Keratinocyte (primary cell): ENCODE results near the gene WNK4. TPM values are rescaled to one million over a fixed set of nuclear protein-coding genes. Genes with fewer than 3 reads are reported as not detected.

Experiments
- DNase-seq: peaks from one replicate; pipeline ENCODE4 v3.0.0-alpha.2; 2011; ENCODE audit warnings: low read depth, missing footprints, low spot score
- FAIRE-seq: peaks from 2 replicates; lab custom pipeline; 2011; peaks lifted over from hg19 to GRCh38; lab: Jason Lieb, UNC
- H2AFZ ChIP-seq: 2 replicates; pipeline ENCODE4 v1.6.0; 2012; ENCODE audit warnings: low read length, control low read depth, inconsistent platforms; ENCODE audit not compliant: control insufficient read depth
- H3K27ac ChIP-seq: 2 replicates; pipeline ENCODE4 v1.5.1; 2011; ENCODE audit warnings: low read length; ENCODE audit not compliant: control insufficient read depth, insufficient read depth
- H3K27me3 ChIP-seq: 3 replicates; pipeline ENCODE4 v1.6.0; 2011; ENCODE audit warnings: low read length; ENCODE audit not compliant: control insufficient read depth, insufficient read depth; ENCODE audit errors: extremely low read depth
- H3K36me3 ChIP-seq, 2 experiments: 2 replicates in 1 of 2; 3 replicates in 1 of 2; pipeline ENCODE4 v1.5.1; 2011; ENCODE audit warnings: low read length in 2 of 2, mild to moderate bottlenecking in 1 of 2; ENCODE audit not compliant: control insufficient read depth in 2 of 2, insufficient read depth in 2 of 2; ENCODE audit errors: extremely low read depth in 1 of 2
- H3K4me1 ChIP-seq: 3 replicates; pipeline ENCODE4 v1.5.1; 2011; ENCODE audit warnings: low read length; ENCODE audit not compliant: control insufficient read depth, insufficient read depth; ENCODE audit errors: extremely low read depth
- H3K4me2 ChIP-seq: 3 replicates; pipeline ENCODE4 v1.6.0; 2011; ENCODE audit warnings: low read depth, low read length; ENCODE audit not compliant: control insufficient read depth, insufficient read depth; ENCODE audit errors: extremely low read depth
- H3K4me3 ChIP-seq, 3 experiments: fragments of 200-600 bp in 1 of 3; sonication (generic) in 1 of 3; 2 replicates in 2 of 3; 3 replicates in 1 of 3; pipeline ENCODE4 v1.5.1; 2011 to 2016; ENCODE audit warnings: low read length in 3 of 3, mild to moderate bottlenecking in 3 of 3, control low read depth in 2 of 3, inconsistent platforms in 1 of 3, low read depth in 1 of 3, mixed read lengths in 1 of 3, mixed run types in 1 of 3, moderate library complexity in 1 of 3; ENCODE audit not compliant: control insufficient read depth in 2 of 3, insufficient read depth in 2 of 3; ENCODE audit errors: extremely low read depth in 1 of 3
- H3K79me2 ChIP-seq: 2 replicates; pipeline ENCODE4 v1.6.0; 2012; ENCODE audit warnings: low read length; ENCODE audit not compliant: control insufficient read depth, insufficient read depth
- H3K9ac ChIP-seq: 3 replicates; pipeline ENCODE4 v1.6.0; 2011; ENCODE audit warnings: low read length; ENCODE audit not compliant: control insufficient read depth, insufficient read depth; ENCODE audit errors: extremely low read depth
- H3K9me1 ChIP-seq: 3 replicates; pipeline ENCODE4 v1.6.0; 2011; ENCODE audit warnings: low read length; ENCODE audit not compliant: control insufficient read depth, insufficient read depth; ENCODE audit errors: extremely low read depth
- H3K9me3 ChIP-seq: 2 replicates; pipeline ENCODE4 v1.5.1; 2012; ENCODE audit warnings: low read depth, low read length; ENCODE audit not compliant: control insufficient read depth
- H4K20me1 ChIP-seq: 3 replicates; pipeline ENCODE4 v1.6.0; 2011; ENCODE audit warnings: low read length; ENCODE audit not compliant: control insufficient read depth, insufficient read depth; ENCODE audit errors: extremely low read depth
- CTCF ChIP-seq, 3 experiments: IDR thresholded peaks in 1 of 3; conservative IDR thresholded peaks in 1 of 3; optimal IDR thresholded peaks in 1 of 3; 2 replicates in 2 of 3; 3 replicates in 1 of 3; pipeline versions ENCODE3 to v1.5.1; 2011; ENCODE audit warnings: low read length in 3 of 3, mild to moderate bottlenecking in 3 of 3, moderate library complexity in 2 of 3, control low read depth in 1 of 3, inconsistent platforms in 1 of 3; ENCODE audit not compliant: insufficient read depth in 2 of 3; ENCODE audit errors: extremely low read depth in 1 of 3
- EZH2 ChIP-seq: IDR thresholded peaks from one replicate; pipeline ENCODE4 v1.6.1; 2012; ENCODE audit warnings: inconsistent platforms, mild to moderate bottlenecking, low read length, moderate library complexity
- dilution Hi-C: fragments of 300-500 bp; cut with MboI; formaldehyde crosslinking; loops from one replicate; pipeline ENCODE4 v1.7.0; 2020; ENCODE audit warnings: low sequenced_read_pairs; ENCODE audit not compliant: extremely low pct_ligation_motif_present
- polyA plus RNA-seq, 5 experiments: library from polyadenylated mRNA; depleted of rRNA in 3 of 5; stranded (reverse) in 3 of 5; stranded (forward) in 1 of 5; unstranded in 1 of 5; fragments of >200 nt; gene quantifications; 1 replicate in 1 of 5; 2 replicates in 3 of 5; 3 replicates in 1 of 5; pipeline versions ENCODE4 v1.2.1 to v1.2.3, GENCODE V29; 2011 to 2012; ENCODE audit warnings: missing spikeins in 2 of 5, low read depth in 1 of 5, low replicate concordance in 1 of 5

The WNK4 gene
- polyA plus RNA-seq, 1 donor (not counting 4 experiments of a cell fraction or from before 2014, with no cell fraction given) = 0.04 TPM

DNA sequence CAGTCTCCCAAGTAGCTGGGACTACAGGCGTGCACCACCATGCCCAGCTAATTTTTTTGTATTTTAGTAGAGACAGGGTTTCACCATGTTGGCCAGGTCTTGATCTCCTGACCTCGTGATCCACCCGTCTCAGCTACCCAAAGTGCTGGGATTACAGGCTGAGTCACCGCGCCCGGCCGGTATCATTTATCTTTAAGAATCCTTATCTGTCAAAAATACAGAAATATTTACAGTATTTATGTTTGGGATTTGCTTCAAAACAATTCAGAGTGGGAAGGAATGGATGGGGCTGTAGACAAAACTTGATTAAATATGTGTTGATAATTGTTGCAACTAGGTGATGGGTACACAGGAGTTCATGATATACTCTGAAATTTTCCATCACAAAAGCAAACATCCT lies 40.8 kb downstream of the WNK4 start:
- Histone ChIP-seq H3K79me2 (peaks cover 26% of the 10 kb centered on the region), H3K27me3 (no peaks in the 10 kb centered on the region), H3K9me3 (no peaks in the 10 kb centered on the region), H3K36me3 (peaks cover 25 to 28% of the 10 kb centered on the region in 2 experiments), H3K4me2 (no peak overlapping the region), H3K4me1 (peaks cover 6% of the 10 kb centered on the region), H2AFZ (no peak overlapping the region), H4K20me1 (no peaks in the 10 kb centered on the region), H3K9me1 (no peaks in the 10 kb centered on the region), H3K9ac (no peak overlapping the region), H3K4me3 (no peak overlapping the region), H3K27ac (no peak overlapping the region)
- dilution Hi-C loops = no loop called here
- DNase-seq (no peak), FAIRE-seq (no peak)
- no peak for TF ChIP-seq CTCF (optimal IDR thresholded peaks at IDR 0.05 in 1 of 3, IDR thresholded peaks at IDR 0.05 in 1 of 3, conservative IDR thresholded peaks at IDR 0.05 in 1 of 3; ENCODE audit: extremely low read depth in 1 of 3, insufficient read depth in 2 of 3, low read length in 3 of 3)
- no peak for TF ChIP-seq EZH2

DNA sequence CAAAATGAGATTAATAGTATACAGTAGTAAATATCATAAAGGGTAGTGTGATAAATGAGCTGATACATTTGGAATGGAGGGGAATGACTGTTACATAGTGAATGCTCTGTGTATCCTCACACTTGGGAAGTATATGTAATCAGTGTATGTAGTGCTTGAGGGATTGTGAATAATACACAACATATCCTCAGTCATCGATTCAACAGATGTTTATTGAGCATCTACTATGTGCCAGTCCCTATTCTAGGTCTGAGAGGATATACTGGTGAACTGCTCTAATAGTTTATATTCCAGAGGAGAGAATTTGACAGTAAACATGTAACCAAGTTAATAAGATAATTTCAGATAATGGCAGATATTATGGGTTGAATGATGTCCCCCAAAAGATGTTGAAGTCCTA lies 47.1 kb downstream of the WNK4 start:
- no peak for TF ChIP-seq EZH2
- no peak for TF ChIP-seq CTCF (optimal IDR thresholded peaks at IDR 0.05 in 1 of 3, IDR thresholded peaks at IDR 0.05 in 1 of 3, conservative IDR thresholded peaks at IDR 0.05 in 1 of 3; ENCODE audit: extremely low read depth in 1 of 3, insufficient read depth in 2 of 3, low read length in 3 of 3)
- no peak overlapping the region for H3K4me3 ChIP-seq
- no peaks in the 10 kb centered on the region for H3K27me3 ChIP-seq
- dilution Hi-C loops = loop anchor here (25.0 kb wide), 1 partner anchor 110 kb away; no protein-coding TSS in a partner anchor
- no peak overlapping the region for H3K4me2 ChIP-seq
- H3K9me3 ChIP-seq = no peaks in the 10 kb centered on the region
- no peaks in the 10 kb centered on the region for H3K9me1 ChIP-seq
- DNase-seq = no peak
- H2AFZ ChIP-seq = no peak overlapping the region
- no peak overlapping the region for H3K9ac ChIP-seq
- no peak for FAIRE-seq
- H3K79me2 ChIP-seq = peaks cover 15% of the 10 kb centered on the region
- H4K20me1 ChIP-seq = no peaks in the 10 kb centered on the region
- peaks cover 12% of the 10 kb centered on the region for H3K4me1 ChIP-seq
- no peak overlapping the region for H3K27ac ChIP-seq
- H3K36me3 ChIP-seq = no peaks in the 10 kb centered on the region
